Smooth muscle cell of the brain vasculature (primary cell): ENCODE data around the gene GABBR2.

ENCODE experiments used
- DNase-seq: peaks from one replicate; pipeline ENCODE4 v3.0.0-alpha.2; 2012; ENCODE audit warnings: low read depth, low spot score

The GABBR2 gene

DNA sequence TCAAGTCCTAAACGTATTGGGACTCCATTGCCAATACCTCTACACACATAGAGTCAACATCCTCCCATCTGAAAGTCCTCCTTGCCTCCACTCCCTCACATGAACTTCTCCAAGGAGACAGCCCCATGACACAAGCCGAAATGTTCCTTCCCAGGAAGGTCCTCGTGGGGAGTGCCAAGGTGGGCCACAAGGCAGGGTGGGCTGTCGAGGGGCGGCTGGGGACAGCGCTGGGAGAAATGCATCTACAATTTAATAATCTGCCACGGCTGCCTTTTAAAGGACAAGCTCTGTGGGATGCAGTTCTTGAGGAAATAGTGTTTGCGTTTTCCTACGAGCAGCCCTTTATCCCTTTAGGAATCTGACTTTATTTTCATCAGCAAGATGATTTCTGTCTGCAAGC lies 138.7 kb downstream of the GABBR2 start:
- no peak for DNase-seq

DNA sequence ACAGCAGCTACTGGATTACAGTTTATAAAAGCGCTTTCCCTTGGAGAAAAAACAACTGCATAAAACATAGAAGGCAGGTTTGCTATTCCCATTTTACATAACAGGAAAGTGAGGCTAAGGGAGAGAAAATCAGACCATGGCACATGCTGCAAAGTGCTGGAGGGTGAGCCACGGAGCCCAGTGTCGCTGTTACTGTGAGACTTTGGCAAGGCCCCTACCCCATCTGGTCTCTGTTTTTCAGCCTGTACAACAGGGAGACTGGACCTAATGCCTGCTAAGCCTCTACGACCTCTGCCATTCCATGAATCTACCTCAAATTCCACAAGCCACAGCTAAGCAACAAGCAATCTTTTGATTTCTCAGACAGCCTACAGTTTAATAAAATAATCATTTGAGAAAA lies 139.2 kb downstream of the GABBR2 start:
- DNase-seq, result no peak

DNA sequence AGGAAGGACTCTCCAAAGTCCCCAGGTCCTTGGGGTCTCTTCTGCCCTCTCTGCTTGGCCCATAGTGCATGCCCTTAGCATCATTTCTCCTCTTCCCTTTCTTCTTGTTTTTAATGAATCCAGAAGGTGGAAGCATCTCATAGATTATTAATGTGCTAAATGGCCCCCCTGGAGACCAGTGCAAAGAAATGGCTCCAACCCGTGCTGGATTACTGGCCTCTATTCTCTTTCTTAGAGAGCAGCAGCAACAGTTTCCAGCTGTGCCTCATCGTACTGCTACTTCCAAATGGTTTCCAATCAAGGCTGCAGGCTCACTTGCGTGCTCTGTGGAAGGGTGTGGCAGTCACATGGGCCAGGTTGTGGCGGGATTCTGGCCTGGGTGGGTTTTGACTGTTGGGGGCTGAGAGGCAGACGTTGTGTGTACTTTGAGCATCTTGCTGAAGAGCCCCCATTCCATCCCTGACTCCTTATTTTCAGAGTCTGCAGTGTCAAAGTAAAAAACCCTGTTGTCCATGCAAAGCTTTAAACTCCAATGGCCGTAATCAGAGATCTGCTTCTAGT lies 139.7 kb downstream of the GABBR2 start:
- DNase-seq, result no peak

DNA sequence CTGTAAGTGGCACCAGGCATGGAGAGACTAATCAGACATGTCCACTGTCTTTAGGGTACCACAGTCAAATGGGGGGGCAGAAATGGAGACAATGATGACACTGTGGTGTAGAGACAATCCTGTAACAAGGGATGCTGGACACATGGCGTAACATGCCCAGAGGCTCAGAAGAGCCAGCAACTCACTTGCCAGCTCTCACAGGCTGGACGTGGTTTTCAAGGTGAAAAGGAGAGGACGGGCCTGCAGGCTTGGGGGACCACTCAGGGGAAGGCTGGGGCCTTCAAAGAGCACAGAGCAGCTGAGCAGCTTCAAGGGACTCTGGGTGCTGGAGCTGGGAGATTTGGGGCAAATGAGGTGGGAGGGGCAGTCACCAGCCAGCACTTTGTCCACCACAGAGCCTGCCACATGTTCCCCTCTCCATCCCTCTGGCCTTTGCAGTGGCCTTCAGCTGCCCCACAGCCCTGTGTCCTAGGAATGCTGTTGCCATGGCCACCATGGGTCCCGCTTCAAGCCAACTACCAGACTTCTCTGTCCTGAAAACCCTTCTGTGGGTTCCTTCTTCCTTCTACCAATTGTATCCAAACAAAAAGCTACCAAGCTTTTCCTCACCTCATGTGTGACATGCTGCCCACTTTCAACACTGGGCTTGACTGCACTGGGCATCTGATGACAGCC lies 140.4 kb downstream of the GABBR2 start:
- DNase-seq, result no peak

DNA sequence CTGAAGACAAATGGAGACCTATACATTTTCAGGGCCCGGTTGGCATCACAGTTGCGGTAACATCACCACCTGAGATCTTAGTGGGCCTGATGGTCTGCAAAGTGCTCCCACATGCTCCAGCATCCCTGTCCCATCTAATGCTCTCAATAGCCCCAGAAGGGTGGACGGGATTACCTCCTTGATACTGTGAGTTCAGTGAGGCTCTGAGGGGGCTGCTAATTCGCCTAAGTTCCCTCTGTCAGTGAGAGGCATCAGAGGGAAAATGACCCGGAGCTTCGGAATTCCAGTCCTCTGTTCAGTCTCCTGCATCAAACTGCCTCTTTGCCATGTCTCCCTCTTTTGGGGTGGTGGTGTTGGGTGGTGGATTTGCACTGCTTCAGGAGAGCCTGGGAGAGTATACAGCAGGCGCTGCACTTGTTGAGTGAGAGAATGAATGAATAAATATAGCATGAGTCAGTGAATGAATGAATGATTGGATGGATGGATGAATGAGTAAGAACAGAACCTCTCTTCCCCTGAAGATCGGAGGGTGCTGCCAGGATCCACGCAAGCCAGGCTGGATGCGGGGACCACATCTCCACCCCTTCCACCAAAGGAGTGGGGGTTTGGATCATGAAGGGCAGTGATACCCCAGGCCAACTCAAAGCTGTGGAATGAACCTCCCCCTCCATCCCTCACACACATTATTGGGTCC lies 141.0 kb downstream of the GABBR2 start:
- no peak for DNase-seq

DNA sequence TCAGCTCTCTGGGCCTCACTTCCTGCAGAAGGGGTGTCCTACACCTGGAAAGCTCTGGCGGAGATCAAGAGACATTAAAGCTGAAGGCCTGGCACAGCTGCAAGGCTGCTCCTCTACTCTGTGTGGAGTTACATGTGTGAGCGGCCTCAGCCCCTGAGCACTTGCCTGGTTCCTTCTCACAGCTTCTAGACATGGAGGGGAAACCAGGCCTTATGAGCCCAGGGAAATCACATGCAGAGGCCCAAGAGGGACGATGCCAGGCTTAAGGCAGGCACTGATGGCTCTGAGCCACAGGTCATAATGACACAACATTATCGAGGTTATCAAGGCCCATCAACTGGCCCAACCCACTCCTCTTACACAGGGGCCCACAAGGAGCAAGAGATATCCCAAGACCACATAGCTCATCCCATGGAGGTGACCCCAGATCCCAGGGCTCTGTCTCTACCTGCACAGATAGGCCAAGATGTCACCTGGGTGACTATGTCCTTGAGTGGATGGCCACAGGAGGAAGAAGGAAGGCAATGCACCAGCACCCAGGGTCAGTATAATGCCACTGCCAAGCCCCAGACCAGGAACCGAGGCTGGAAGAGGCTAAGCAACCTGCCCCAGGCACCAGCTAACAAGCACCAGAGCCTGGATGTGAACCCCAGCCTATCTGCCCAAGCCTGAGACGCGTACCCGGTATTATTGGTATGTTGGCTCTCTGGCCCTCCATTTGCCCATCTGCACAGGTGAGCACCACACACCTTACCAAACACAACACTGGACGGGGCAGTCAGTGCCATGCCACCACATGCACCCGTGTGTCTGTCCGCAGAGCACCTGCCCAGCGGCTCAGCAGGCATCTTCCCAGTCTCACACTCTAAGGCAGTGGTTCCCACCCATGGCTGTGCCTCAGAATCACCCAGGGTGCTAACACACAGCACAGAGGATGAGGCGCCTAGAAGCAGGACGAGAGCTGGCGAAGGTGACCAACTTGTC lies 143.3 kb downstream of the GABBR2 start:
- no peak for DNase-seq

DNA sequence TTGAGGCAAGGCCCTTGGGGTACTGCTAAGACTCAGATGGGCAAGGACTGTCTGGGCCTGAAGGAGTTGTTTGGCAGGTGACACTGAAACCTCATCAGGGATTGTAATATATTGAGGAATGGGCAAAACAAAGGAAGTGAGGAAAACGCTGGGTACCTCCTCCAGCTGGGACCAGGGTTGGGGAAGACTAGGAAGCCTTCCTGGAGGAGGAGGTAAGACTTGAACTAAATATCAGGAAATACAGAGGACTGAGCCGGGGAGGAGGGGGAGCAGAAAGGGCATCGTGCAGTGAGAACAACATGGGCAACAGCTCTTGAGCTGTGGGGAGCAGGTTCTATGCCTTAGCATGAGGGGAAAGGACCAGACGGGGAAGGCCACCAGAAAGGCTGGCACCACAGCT lies 144.0 kb downstream of the GABBR2 start:
- DNase-seq, result no peak

DNA sequence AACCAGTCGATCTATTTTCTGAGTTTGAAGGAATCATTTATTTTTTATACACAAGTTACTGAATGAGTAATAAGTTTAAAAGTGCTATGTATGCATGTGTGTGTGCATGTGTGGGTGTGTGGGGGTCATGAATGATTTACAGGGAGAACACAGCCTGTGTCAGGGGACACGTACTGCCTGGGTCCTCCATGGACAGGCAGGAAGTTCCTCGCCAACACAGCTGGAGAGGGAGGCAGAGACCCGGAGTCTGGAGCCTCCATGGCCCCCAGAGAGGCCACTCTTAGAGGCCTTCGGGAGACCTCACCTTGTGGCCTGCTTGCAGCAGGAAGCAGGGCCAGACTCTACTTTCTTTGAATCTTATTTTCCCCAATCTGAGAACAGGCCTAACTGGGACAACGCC lies 144.7 kb downstream of the GABBR2 start:
- no peak for DNase-seq

DNA sequence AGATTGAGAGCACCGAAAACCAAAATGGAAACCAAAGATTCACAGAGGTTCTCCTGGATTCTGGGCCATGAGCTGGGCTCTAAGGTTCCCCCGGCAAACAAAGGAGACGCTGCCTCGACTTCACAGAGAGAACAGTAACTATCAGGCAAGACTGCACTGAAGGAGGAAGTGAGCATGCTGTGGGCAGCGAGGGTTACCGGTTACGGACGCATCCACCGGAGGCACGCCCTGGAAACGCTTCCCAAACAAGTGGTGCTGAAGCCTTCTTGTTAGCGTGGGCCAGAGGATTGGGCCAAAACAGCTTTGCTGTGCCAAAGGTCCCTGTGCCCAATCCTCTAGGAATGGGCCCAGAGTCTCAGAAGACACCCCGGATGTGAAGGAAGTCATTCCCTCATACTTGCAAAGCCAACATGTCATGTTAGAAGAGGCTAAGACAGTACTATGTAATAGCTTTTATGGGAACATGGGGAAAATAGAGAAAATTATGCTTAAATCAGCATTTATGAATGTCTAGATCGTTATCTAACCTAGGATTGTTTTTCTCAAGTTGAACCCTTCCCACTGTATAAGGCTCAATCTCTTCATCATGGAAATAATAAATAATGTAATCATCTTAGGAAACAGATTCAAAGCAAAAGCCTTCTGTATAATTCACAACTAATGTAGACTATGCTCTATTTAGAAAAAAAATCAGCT lies 145.4 kb downstream of the GABBR2 start:
- no peak for DNase-seq

DNA sequence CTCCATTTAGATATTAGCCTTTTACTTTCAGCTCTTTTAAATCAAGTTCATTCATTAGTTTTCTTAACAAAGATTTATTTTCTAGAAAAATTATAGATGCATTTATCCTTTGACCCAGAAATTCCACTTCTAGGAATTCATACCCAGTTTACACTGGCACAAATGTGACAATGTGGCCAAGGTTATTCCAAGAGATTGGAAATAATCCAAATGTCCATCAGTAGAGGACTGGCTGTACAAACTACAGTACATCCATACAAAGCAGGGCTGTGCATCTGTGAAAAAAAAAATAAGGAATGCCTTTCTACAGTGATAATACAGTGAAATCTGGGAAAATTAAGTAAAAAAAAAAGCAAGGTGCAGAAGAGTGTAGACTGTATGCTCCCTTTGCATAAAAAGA lies 149.2 kb downstream of the GABBR2 start:
- DNase-seq, result no peak

DNA sequence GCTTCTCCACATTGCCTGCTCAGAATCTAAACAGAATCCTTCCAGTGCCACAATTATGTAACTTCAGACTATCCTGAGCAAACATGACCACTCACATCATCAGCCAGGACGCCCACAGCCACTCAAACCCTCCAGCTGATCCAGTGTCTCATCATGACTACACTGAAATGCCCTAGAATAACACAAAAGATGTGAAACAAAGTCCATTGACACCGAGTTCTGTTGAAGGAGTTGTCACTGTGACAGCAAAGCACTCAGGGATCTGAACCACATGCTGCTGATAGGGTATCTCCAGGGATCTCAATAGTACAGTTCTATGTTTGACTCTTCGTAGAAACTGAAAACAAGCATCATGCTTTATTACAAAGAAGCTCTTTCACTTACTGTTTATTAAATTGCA lies 150.2 kb downstream of the GABBR2 start:
- DNase-seq, result no peak

DNA sequence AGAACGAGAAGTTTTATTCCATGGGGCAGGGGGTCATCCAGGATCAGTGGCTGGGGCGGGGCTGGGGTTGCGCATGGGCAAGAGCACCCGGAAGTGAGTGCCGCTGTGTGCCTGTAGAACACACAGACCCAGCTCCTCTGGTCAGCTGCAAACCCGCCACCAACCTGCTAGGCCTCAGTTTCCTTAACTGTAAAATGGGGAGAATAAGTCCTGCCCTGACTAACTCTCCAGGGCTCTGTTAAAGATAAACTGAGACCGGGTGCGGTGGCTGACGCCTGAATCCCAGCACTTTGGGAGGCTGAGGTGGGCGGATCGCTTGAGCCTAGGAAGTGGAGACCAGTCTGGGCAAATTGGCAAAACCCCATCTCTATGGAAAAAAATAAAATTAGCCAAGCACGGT lies 152.2 kb downstream of the GABBR2 start:
- no peak for DNase-seq

DNA sequence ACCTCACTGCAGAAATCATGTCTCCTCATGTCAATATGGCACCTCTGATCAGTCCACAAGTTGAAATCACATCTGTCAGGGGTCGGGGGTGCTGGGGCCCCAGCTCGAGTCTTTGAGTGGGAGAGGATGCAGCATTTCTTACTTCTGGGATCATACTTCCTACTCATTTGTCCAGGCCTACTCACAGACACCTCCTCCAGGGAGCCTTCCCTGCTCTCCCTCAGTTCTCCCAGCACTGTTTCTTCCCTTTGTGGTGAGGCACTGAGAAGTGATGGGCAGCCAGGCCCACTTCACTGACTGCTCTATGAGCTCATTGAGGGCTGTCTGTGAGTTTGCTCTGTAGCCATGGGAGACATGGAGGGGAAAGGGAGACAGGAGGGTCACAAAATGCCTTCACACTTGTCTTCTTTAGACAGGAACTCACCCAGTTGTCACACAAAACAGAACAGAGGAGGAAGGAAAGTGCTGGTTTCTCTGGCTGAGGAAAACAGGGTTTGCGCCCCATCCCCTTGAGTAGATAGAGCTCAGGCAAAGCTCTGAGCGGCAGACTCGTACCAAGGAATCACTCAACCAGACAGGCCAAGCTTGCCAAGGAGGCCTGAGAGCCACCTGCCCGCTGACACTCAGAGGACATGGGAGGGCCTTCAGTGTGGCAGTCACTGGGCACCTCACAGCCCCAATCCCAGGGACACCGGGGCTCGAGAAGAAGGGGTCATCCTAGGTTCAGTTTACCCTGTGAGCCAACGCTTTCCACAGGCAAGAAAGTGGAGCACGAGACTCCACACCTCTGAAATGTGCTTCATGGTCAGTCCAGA lies 152.9 kb downstream of the GABBR2 start:
- no peak for DNase-seq

DNA sequence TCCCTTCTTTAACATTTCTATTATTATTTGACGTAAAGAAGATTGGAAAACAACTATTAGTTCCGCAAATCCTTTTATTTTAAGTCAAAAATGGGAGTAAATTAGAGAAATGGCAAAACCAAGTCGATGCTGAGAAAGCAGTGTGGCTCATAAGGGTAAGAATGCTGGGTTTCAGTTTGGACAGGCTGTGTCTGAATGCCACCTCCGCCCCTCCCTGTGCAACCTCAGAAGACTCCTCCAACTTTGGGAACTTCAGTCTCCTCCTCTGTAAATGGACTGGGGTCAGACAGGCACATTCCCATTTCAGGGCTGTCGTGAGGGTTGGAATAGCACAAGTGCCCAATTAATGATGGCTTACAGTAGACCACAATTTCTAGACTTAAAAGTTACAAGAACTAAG lies 154.0 kb downstream of the GABBR2 start:
- DNase-seq, result no peak

DNA sequence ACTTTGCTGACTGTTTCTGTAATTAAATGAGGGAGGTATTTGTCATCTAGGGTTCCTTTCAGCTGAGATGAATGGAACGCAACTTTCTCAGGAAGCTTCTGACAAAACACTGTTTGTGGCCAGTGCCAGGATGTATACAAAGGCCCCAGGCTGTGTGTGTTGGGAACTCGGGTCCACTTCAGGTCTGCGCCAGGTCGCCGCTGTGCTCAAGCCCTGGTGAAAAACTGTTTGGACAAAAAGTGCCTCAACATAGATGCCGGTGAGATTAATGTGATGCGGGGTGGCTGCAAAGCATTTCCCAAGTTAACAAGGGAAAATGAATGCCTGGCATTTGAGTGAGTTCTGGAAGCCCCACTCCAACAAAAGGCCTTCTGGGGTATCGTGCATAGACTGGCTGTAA lies 156.4 kb downstream of the GABBR2 start:
- DNase-seq, result no peak

DNA sequence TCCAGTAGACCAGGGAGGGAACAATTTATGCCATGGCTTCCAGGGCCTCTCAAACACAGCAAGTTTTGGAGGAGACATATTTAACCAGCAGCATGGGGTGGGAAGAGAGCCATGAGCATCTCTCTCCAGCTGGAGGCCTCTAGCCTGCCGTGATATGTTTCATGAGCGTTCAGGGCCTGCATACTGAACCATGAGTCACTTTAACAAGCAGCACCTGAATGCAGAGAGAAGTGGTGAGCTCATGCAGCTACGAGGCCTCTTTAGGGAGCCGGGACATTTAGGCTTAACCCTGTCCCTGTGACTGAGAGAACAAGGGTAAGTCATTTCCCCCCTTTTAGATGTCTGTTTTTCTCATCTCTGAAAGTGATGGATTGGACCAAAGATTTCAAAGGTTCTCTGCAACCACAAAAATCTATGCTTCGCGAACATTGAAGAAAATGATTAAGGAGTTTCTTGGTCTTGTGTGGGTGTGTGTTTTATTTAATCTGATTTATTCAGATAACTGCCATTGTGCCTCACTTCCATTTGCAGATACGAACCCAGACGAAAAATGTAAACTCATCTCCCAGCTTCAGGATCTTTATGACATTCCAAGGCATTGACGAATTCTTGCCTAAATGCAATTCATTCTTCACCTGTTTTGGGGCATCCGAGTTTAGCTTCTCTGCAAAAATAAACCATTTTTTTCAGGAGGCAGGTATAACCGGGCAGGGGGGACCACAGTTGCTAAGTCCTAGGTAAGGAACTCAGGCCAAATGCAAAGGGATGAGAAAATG lies 157.0 kb downstream of the GABBR2 start:
- no peak for DNase-seq

DNA sequence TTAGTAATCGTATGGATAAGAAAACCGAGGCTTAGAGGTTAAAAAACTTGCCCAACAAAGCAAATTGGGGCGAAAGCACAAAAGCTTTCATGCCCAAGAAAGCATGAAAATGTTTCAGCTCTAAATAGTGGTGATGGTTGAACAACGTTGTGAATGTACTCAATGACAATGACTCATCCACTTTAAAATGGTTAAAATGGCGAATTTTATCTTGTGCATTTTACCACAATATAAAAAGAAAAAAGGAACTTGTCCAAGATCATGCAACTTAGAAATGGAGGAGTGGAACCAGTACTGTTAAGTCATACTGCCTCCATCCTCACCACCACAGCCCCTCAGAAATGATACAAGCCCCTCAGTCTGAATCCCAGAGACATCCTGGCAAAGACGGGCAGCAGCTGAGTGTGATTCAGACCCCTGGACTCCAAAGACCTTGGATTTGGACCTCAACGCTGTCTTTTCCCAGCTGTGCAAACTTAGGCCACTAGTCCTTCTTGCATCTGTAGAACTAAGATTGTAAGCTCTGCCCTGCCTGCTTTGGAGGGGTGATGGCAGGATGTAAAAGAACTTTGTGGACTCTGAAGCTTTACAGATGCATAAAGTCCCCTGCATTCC lies 158.4 kb downstream of the GABBR2 start:
- no peak for DNase-seq

DNA sequence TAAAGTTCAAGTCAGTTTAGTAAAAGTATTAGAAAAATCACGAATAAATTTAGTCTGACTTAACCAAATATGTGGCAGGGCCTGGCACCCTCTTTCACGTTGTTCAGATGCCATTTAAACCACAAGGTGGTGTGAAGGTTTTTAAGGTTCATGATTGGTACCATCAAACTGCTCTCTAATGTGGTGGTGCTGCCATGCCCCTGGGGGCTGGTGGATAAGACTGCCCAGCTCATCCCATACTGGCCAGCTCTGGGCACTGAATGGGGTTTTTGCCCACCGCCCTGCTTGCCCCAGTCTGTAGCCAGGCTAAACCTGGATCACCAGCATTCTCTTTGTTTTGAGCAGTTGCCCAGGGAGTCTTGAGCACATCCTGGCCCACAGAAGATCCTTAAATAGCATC lies 159.3 kb downstream of the GABBR2 start:
- DNase-seq, result no peak

DNA sequence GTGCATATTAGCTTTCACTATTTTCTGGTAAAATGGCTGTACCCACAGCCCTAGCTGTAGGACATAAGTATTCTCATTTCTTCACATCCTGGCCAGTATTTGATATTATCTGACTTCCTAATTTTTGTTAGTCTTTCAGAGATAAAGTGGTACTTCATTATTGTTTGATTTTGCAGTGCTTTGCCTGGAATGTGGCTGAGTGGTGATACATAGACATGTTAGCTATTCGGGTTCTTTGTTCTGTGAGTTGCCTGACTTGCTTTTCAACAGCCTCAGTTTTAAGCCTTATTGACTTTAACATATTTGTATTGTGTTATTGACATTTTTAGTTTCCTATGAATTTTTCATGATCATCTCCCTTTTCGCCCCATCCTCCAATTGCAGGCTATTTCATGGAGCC lies 161.1 kb downstream of the GABBR2 start:
- DNase-seq, result no peak
